Glomerular visceral epithelial cell (primary cell): Measurements from ENCODE around the gene QSOX2.
"Not testable (repeated sequence)": the region's sequence is repeated elsewhere in the genome, so short reads cannot be mapped to it uniquely, and the experiment has no call there.

Experiments
- DNase-seq: peaks from one replicate; pipeline ENCODE4 v3.0.0-alpha.2; 2016; ENCODE audit errors: extremely low spot score

The QSOX2 gene

DNA sequence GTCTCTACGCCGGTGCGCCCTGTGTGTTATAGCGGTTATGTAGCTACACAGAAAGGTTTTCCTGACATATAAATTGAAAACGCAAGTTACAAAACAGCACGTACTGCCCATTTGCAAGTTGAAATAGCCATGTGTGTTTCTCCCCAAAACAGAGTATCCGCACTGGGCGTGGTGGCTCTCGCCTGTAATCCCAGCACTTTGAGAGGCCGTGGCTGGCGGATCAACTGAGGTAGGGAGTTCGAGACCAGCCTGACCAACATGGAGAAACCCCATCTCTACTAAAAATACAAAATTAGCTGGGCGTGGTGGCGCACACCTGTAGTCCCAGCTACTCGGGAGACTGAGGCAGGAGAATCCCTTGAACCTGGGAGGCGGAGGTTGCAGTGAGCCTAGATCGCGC lies 21.0 kb upstream of the QSOX2 start:
- DNase-seq: not testable (repeated sequence)

GRCh38 chr9:136265561-136266355 lies 20.1 kb upstream of the QSOX2 start:
- no peak for DNase-seq

GRCh38 chr9:136264441-136265405 lies 19.1 kb upstream of the QSOX2 start:
- DNase-seq: no peak

- no peak for DNase-seq
Measured at GRCh38 chr9:136264031-136264430, 18.4 kb upstream of the QSOX2 start.

DNA sequence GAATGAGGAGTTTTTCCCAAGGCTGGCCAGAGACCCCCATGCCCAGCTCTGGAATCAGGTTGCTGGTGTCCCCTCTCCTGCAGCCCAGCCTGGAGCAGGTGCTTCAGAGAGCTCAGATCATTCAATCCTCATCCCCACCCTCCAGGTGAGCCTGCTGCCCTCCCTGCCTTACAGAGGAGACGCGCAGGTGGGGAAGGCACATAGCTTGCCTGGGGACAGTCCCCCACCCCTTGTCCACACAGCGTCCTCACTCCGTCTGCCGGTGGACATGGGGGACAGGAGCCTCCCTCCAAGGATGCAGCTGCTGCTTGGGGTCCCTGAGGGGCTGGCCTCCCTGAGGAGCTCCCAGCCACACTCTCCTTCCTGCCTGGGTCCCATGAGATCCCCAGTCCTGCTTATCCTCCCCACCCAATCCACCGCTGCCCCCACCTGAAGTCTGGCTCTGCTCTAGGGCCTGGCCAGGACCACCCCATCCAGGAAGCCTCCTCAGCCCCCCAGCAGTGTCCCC lies 17.1 kb upstream of the QSOX2 start:
- DNase-seq: no peak

DNA sequence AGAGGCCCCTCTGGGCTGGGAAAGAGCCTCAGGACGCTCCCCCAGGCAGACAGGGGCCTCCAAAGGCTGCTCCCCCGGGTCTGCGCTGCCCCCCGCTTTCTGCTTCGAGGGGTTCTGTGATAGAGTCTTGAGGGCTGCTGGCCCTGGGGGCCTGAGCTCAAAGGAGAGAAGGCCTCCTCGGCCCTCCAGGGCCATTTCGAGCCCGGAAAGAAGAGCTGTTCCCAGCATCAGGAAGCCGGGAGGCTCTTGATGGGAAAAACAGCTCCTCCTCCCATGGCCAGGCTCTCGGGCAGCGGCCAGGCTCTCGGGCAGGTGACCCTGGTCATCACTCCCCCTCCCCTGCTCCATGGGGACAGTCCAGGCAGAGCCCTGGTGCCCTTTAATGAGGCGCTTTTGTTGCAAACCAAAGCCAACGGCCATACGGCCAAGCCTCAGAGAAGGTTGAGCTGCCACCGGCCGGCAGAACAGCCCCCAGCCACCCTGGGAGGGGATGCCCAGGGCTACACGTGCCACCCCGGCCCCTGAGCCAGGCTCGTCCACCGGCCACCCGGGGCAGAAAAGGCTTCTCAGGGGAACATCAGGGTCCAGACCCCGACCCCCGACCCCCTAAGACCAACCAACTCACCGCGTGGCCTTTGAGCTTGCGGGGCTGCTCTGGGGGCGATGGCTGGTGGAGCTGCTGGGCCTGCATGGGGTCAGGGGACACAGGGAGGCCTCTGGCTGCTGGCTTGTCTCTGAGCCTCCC lies 16.2 kb upstream of the QSOX2 start:
- no peak for DNase-seq

DNA sequence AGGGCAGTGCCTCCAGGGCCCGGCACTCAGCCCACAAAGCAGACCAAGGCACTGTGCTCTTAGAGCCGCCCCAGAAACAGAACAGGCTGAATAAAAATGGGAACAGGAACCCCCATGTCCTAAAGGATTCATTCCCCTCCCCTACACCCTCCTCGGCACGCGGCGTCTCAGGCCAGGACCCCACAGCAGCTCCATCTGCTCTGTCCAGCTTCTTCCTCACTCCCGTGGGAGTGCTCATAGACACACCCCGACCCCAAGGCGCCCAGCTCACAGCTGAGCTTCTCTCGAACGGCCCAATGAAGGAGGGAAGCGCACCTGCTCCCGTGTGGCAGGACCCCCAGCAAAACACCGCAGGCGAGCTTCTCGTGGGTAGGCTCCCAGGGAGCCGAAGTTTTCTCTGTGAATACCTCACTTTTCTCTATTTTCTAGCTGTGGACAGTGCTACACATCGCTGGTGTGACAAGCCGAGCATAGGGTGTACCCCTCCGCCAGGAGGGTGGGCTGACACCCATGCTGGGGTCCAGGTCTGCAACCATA lies 15.4 kb upstream of the QSOX2 start:
- no peak for DNase-seq

- DNase-seq: no peak
Measured at GRCh38 chr9:136260521-136260920, 14.9 kb upstream of the QSOX2 start.

DNA sequence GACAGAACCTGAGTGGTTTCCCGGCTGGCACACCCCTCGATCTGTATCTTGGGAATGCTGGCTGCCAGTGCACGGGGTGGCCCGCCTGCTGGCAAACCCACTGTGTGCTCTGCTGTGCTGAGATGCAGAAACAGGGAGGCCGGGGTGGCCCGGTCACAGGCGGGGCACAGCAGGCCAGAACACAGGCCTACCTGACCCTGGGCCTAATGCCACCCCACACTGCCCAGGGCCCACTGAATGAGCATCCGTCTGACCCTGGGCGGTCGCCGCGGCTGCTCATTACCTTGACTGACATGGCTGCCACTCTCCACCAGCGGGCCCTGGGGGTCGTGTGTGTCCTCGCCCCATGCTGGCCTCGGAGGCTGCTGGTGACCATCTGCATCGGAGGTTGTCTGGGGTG lies 14.2 kb upstream of the QSOX2 start:
- DNase-seq: no peak

GRCh38 chr9:136259517-136259813 lies 13.9 kb upstream of the QSOX2 start:
- DNase-seq: no peak

GRCh38 chr9:136258786-136259516 lies 13.3 kb upstream of the QSOX2 start:
- no peak for DNase-seq

- DNase-seq: no peak
Measured at GRCh38 chr9:136258299-136258625, 12.7 kb upstream of the QSOX2 start.

GRCh38 chr9:136257381-136258298 lies 12.0 kb upstream of the QSOX2 start:
- DNase-seq: no peak

- no peak for DNase-seq
Measured at GRCh38 chr9:136255896-136256890, 10.6 kb upstream of the QSOX2 start.

DNA sequence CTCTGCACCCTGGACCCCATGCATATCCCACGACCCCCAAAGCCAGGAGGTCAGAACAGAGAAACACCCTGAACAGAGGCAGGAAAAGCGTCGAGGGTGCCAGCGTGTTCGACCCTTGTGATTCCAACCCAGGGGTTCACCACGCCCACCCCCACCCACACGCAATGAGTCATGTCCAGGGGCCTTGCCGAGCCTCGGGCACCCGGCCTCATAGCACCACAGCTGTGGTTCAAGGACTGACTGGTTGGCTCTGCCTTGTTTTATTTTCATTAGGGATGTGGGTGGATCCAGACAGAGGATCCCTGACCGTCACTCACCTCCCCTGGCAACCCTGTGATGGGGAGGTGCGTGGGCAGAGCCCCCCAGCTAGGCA lies 9.5 kb upstream of the QSOX2 start:
- DNase-seq: peak; percentile 47

GRCh38 chr9:136254381-136255165 lies 9.0 kb upstream of the QSOX2 start:
- no peak for DNase-seq

GRCh38 chr9:136253246-136254130 lies 7.9 kb upstream of the QSOX2 start:
- no peak for DNase-seq
